Measurements from ENCODE around the gene MCEE. TPM values are rescaled to one million over a fixed set of nuclear protein-coding genes. Genes with fewer than 3 reads are reported as not detected.
A peak's percentile ranks its signal among the peaks of the same experiment; 100 is the strongest.

MCEE gene
- total RNA-seq, 2 donors from 2014 or later = 17.2 to 27.5 TPM

GRCh38 chr2:71071681-71072398 is 58.2 kb downstream of the MCEE start:
- Histone ChIP-seq H3K36me3 (peaks cover 33% of the 10 kb centered on the region), H3K27ac (no peak overlapping the region), H3K27me3 (no peaks in the 10 kb centered on the region), H3K4me1 (peaks cover 0 to 30% of the 10 kb centered on the region in 2 donors), H3K4me3 (no peak overlapping the region), H3K9me3 (no peaks in the 10 kb centered on the region)
- DNase-seq (ENCODE audit: low spot score) = no peak
- TF ChIP-seq, protein P1, sequence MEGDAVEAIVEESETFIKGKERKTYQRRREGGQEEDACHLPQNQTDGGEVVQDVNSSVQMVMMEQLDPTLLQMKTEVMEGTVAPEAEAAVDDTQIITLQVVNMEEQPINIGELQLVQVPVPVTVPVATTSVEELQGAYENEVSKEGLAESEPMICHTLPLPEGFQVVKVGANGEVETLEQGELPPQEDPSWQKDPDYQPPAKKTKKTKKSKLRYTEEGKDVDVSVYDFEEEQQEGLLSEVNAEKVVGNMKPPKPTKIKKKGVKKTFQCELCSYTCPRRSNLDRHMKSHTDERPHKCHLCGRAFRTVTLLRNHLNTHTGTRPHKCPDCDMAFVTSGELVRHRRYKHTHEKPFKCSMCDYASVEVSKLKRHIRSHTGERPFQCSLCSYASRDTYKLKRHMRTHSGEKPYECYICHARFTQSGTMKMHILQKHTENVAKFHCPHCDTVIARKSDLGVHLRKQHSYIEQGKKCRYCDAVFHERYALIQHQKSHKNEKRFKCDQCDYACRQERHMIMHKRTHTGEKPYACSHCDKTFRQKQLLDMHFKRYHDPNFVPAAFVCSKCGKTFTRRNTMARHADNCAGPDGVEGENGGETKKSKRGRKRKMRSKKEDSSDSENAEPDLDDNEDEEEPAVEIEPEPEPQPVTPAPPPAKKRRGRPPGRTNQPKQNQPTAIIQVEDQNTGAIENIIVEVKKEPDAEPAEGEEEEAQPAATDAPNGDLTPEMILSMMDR (IDR thresholded peaks at IDR 0.05) = no peak

- TF ChIP-seq, protein P1 (IDR thresholded peaks at IDR 0.05) = peak in 1 of 2 donors; percentile 17
- H3K36me3 ChIP-seq = peaks cover 19% of the 10 kb centered on the region
- no peak for DNase-seq (ENCODE audit: low spot score)
- H3K9me3 ChIP-seq = no peaks in the 10 kb centered on the region
- H3K4me3 ChIP-seq = no peak overlapping the region
- H3K27me3 ChIP-seq = no peaks in the 10 kb centered on the region
- no peak overlapping the region for H3K27ac ChIP-seq
- peaks cover 0 to 30% of the 10 kb centered on the region in 2 donors for H3K4me1 ChIP-seq
Observed at GRCh38 chr2:71070294-71071093, 59.5 kb downstream of the MCEE start.

GRCh38 chr2:71069376-71069775 is 60.7 kb downstream of the MCEE start:
- Histone ChIP-seq H3K27me3 (no peaks in the 10 kb centered on the region), H3K4me3 (peak overlapping the region; percentile 74 to 97), H3K27ac (peak overlapping the region in 1 of 2 donors; percentile 98), H3K4me1 (peaks cover 0 to 30% of the 10 kb centered on the region in 2 donors), H3K9me3 (no peaks in the 10 kb centered on the region), H3K36me3 (peaks cover 16% of the 10 kb centered on the region)
- DNase-seq (ENCODE audit: low spot score) = no peak
- TF ChIP-seq, protein P1 (IDR thresholded peaks at IDR 0.05) = no peak

DNA sequence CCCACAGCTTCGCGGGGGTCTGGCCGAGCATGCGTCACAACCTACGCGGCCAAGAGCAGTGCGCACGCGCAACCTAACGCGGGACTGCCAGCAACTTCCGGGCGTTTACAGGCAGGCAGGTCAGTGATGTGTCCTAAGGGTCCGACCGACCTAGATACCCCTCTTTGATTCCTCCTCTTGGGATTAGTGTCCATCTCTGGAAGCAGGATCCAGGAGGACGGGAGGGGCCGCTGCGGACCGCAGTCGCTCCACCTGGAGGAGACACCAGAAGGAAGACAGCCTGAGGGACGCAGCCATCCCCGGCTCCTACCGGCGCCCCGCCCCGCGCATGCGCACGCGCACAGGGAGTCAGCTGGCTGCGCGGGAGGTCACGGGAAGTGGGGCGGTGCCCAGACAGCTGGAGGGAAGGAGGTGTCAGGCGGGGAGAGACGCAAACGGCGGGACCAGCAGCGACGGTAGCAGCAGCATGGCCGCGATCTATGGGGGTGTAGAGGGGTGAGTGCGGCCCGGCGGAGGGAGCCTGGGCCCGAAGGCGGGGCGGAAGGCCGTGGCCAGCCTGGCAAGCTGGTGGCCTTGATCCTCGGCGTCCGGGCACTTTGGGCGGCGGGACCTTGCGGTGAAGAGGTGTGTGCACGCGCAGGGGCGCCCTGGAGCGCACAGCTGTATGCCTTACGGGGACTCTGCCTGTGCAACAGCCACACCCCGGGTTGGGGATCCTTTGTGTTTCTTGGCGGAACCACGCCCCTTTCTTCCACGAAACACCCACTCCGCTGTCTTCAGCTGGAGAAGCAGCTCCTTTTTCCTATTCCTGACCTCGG is 61.6 kb downstream of the MCEE start, which contains the start of gene NAGK:
Gene NAGK, plus strand, starts transcription at position 431 of the 818 bp plus-strand sequence. Its CDS starts 36 bp downstream, at position 467.
- H3K4me1 ChIP-seq = peaks cover 0 to 30% of the 10 kb centered on the region in 2 donors
- H3K36me3 ChIP-seq = peaks cover 8% of the 10 kb centered on the region
- no peaks in the 10 kb centered on the region for H3K9me3 ChIP-seq
- peak; percentile 96 for DNase-seq (ENCODE audit: low spot score)
- H3K4me3 ChIP-seq = peak within 1 kb of the TSS; percentile 74 to 97
- no peaks in the 10 kb centered on the region for H3K27me3 ChIP-seq
- TF ChIP-seq, protein P1 (IDR thresholded peaks at IDR 0.05) = no peak
- peak within 1 kb of the TSS; percentile 98 for H3K27ac ChIP-seq

GRCh38 chr2:71067567-71068217 is 62.3 kb downstream of the MCEE start:
- TF ChIP-seq, protein P1 (IDR thresholded peaks at IDR 0.05) = no peak
- Histone ChIP-seq H3K4me1 (peaks cover 0 to 30% of the 10 kb centered on the region in 2 donors), H3K27me3 (no peaks in the 10 kb centered on the region), H3K9me3 (no peaks in the 10 kb centered on the region), H3K4me3 (peak overlapping the region; percentile 74 to 97), H3K27ac (peak overlapping the region; percentile 98), H3K36me3 (peaks cover under 1% of the 10 kb centered on the region)
- no peak for DNase-seq (ENCODE audit: low spot score)
